HG03342 (cell line): ENCODE data around the gene BCAP29.
A peak's percentile ranks its signal among the peaks of the same experiment; 100 is the strongest.
"Not testable (repeated sequence)": the region's sequence is repeated elsewhere in the genome, so short reads cannot be mapped to it uniquely, and the experiment has no call there.

ENCODE experiments used
- ATAC-seq: cut with Tn5 transposase; IDR thresholded peaks from one replicate; pipeline ENCODE4 v1.9.1; 2021; ENCODE audit warnings: mild to moderate bottlenecking, moderate library complexity; ENCODE audit not compliant: unreplicated experiment

Gene BCAP29

GRCh38 chr7:107579885-107580715 is at the start of gene BCAP29:
BCAP29 (plus strand) TSS chr7:107580246; CDS start chr7:107580773, 527 bp downstream.
- peak; percentile 91 for ATAC-seq

- ATAC-seq = no peak
Measured at GRCh38 chr7:107530751-107531150, 49.3 kb upstream of the BCAP29 start.

GRCh38 chr7:107534139-107534538 is 45.9 kb upstream of the BCAP29 start:
- ATAC-seq = no peak

GRCh38 chr7:107537228-107537627 is 42.8 kb upstream of the BCAP29 start:
- not testable (repeated sequence) for ATAC-seq

GRCh38 chr7:107538001-107538400 is 42.0 kb upstream of the BCAP29 start:
- no peak for ATAC-seq

- ATAC-seq = no peak
Measured at GRCh38 chr7:107543338-107543993, 36.6 kb upstream of the BCAP29 start.

- ATAC-seq = no peak
Measured at GRCh38 chr7:107544848-107545591, 35.0 kb upstream of the BCAP29 start.

GRCh38 chr7:107551936-107552335 is 28.1 kb upstream of the BCAP29 start:
- ATAC-seq = no peak

GRCh38 chr7:107555893-107556292 is 24.2 kb upstream of the BCAP29 start:
- ATAC-seq = no peak

- no peak for ATAC-seq
Measured at GRCh38 chr7:107559864-107560263, 20.2 kb upstream of the BCAP29 start.

GRCh38 chr7:107560898-107561516 is 19.0 kb upstream of the BCAP29 start:
- no peak for ATAC-seq

GRCh38 chr7:107563081-107563774 is 16.8 kb upstream of the BCAP29 start:
- peak; percentile 52 for ATAC-seq

GRCh38 chr7:107563775-107564552 is 16.1 kb upstream of the BCAP29 start, which contains the start of the genes COG5 and DUS4L:
COG5 (minus strand) TSS chr7:107563920; CDS start chr7:107563896, 24 bp downstream.
DUS4L (plus strand) TSS chr7:107563971; CDS start chr7:107567071, 3,100 bp downstream.
- ATAC-seq = peak; percentile 96

GRCh38 chr7:107564553-107565298 is 15.3 kb upstream of the BCAP29 start:
- ATAC-seq = no peak

GRCh38 chr7:107570298-107570697 is 9.7 kb upstream of the BCAP29 start:
- no peak for ATAC-seq

GRCh38 chr7:107573537-107573936 is 6.5 kb upstream of the BCAP29 start:
- ATAC-seq = no peak

GRCh38 chr7:107579554-107579884 is 527 bp upstream of the BCAP29 start:
- ATAC-seq = peak; percentile 11

GRCh38 chr7:107580716-107581383 is 804 bp downstream of the BCAP29 start:
- no peak for ATAC-seq
